HS-5 (cell line): ENCODE results near the gene CRYBG1.

Experiments used
- DNase-seq: peaks from one replicate; pipeline ENCODE4 v3.0.0-alpha.2; 2012; ENCODE audit warnings: low read depth

The CRYBG1 gene

GRCh38 chr6:106462923-106463557 is 102.5 kb downstream of the CRYBG1 start:
- DNase-seq: no peak

GRCh38 chr6:106466211-106466610 is 105.7 kb downstream of the CRYBG1 start:
- no peak for DNase-seq

GRCh38 chr6:106468935-106469334 is 108.4 kb downstream of the CRYBG1 start:
- no peak for DNase-seq

- DNase-seq: no peak
Measured at GRCh38 chr6:106469882-106470281, 109.4 kb downstream of the CRYBG1 start.

GRCh38 chr6:106470316-106470715 is 109.8 kb downstream of the CRYBG1 start:
- no peak for DNase-seq

GRCh38 chr6:106470811-106471210 is 110.3 kb downstream of the CRYBG1 start:
- no peak for DNase-seq

- peak; percentile 46 for DNase-seq
Measured at GRCh38 chr6:106473812-106474211, 113.3 kb downstream of the CRYBG1 start.

GRCh38 chr6:106474466-106474865 is 113.9 kb downstream of the CRYBG1 start:
- no peak for DNase-seq

GRCh38 chr6:106475284-106475683 is 114.8 kb downstream of the CRYBG1 start:
- no peak for DNase-seq

- peak; percentile 74 for DNase-seq
Measured at GRCh38 chr6:106476331-106477105, 116.0 kb downstream of the CRYBG1 start.

- DNase-seq: no peak
Measured at GRCh38 chr6:106477146-106477545, 116.6 kb downstream of the CRYBG1 start.

GRCh38 chr6:106477790-106478189 is 117.3 kb downstream of the CRYBG1 start:
- no peak for DNase-seq

GRCh38 chr6:106486236-106486635 is 125.7 kb downstream of the CRYBG1 start:
- no peak for DNase-seq

- DNase-seq: no peak
Measured at GRCh38 chr6:106488494-106489370, 128.2 kb downstream of the CRYBG1 start.

- no peak for DNase-seq
Measured at GRCh38 chr6:106490030-106490429, 129.5 kb downstream of the CRYBG1 start.

GRCh38 chr6:106490436-106490835 is 129.9 kb downstream of the CRYBG1 start:
- DNase-seq: no peak

GRCh38 chr6:106490974-106491373 is 130.5 kb downstream of the CRYBG1 start:
- no peak for DNase-seq

- no peak for DNase-seq
Measured at GRCh38 chr6:106495014-106495413, 134.5 kb downstream of the CRYBG1 start.

GRCh38 chr6:106496823-106497222 is 136.3 kb downstream of the CRYBG1 start:
- no peak for DNase-seq

GRCh38 chr6:106501960-106502371 is 141.4 kb downstream of the CRYBG1 start:
- no peak for DNase-seq

GRCh38 chr6:106502559-106502958 is 142.0 kb downstream of the CRYBG1 start:
- DNase-seq: no peak

- DNase-seq: no peak
Measured at GRCh38 chr6:106508277-106508676, 147.8 kb downstream of the CRYBG1 start.

- no peak for DNase-seq
Measured at GRCh38 chr6:106508834-106509233, 148.3 kb downstream of the CRYBG1 start.
